Caco-2 (cell line): ENCODE measurements around the gene UQCRH. TPM values are rescaled to one million over a fixed set of nuclear protein-coding genes. Genes with fewer than 3 reads are reported as not detected.
A peak's percentile ranks its signal among the peaks of the same experiment; 100 is the strongest.

ENCODE experiments used
- BruUV-seq: library from RNA; stranded (reverse); fragments of 400-500 nt; replicated peaks from 2 replicates; lab custom pipeline; 2021; lab: Mats Ljungman, UMichigan
- CTCF ChIA-PET: fragments of 300-600 bp; sonication (Branson Sonifier 250); formaldehyde crosslinking; loops from one replicate; lab custom pipeline; 2022; ENCODE audit warnings: antibody characterized with exemption; lab: Charles Lee
- POLR2A ChIA-PET: fragments of 300-600 bp; sonication (Branson Sonifier 250); formaldehyde crosslinking; loops from one replicate; lab custom pipeline; 2022; ENCODE audit warnings: antibody characterized with exemption; lab: Charles Lee
- DNase-seq, 2 experiments: peaks; one replicate each; pipeline versions ENCODE4 v3.0.0 to v3.0.0-alpha.2; 2020 to 2022
- H3K27me3 ChIP-seq: replicated peaks from 2 replicates; pipeline ENCODE4 v1.6.0; 2011; ENCODE audit warnings: low read length; ENCODE audit not compliant: control insufficient read depth, insufficient read depth
- H3K36me3 ChIP-seq: 2 replicates; pipeline ENCODE4 v1.5.1; 2011; ENCODE audit warnings: low read length; ENCODE audit not compliant: control insufficient read depth, insufficient read depth
- H3K4me1 ChIP-seq: fragments of 250-450 bp; sonication (Bioruptor Pico); 2 replicates; pipeline ENCODE4 v1.5.1; 2020; ENCODE audit warnings: mild to moderate bottlenecking
- H3K4me3 ChIP-seq: 2 replicates; pipeline ENCODE4 v1.5.1; 2011; ENCODE audit warnings: low read depth, mild to moderate bottlenecking, control low read depth, low read length
- H3K9me3 ChIP-seq: fragments of 250-450 bp; sonication (Bioruptor Pico); 2 replicates; pipeline ENCODE4 v1.5.1; 2020; ENCODE audit warnings: mild to moderate bottlenecking, moderate library complexity
- H3K27ac Mint-ChIP-seq: one replicate; pipeline ENCODE4 v1.8.0; 2022; ENCODE audit warnings: mixed read lengths; ENCODE audit not compliant: unreplicated experiment
- H3K27me3 Mint-ChIP-seq: one replicate; pipeline ENCODE4 v1.8.0; 2022; ENCODE audit warnings: mixed read lengths; ENCODE audit not compliant: insufficient read depth, unreplicated experiment
- H3K36me3 Mint-ChIP-seq: one replicate; pipeline ENCODE4 v1.8.0; 2022; ENCODE audit warnings: mild to moderate bottlenecking, mixed read lengths; ENCODE audit not compliant: insufficient read depth, unreplicated experiment
- H3K4me1 Mint-ChIP-seq: one replicate; pipeline ENCODE4 v1.8.0; 2022; ENCODE audit warnings: low read depth, mixed read lengths; ENCODE audit not compliant: unreplicated experiment
- H3K4me3 Mint-ChIP-seq: one replicate; pipeline ENCODE4 v1.8.0; 2022; ENCODE audit warnings: mild to moderate bottlenecking, moderate library complexity, mixed read lengths; ENCODE audit not compliant: unreplicated experiment
- H3K9me3 Mint-ChIP-seq: one replicate; pipeline ENCODE4 v1.8.0; 2022; ENCODE audit warnings: mixed read lengths; ENCODE audit not compliant: unreplicated experiment
- intact Hi-C: fragments of 100-400 bp; cut with micrococcal nuclease; formaldehyde crosslinking; loops from one replicate; pipeline ENCODE4 v1.10.0; 2022; ENCODE audit not compliant: unreplicated experiment
- total RNA-seq: library from RNA; stranded (reverse); gene quantifications from 2 replicates; pipeline ENCODE4 v1.2.3, GENCODE V29; 2022
- TF ChIP-seq, protein P1 (sequence below), 2 experiments: fragments of 200-600 bp in 1 of 2; IDR thresholded peaks; 1 replicate in 1 of 2; 2 replicates in 1 of 2; pipeline versions ENCODE4 v1.5.1 to v1.8.0; 2011 to 2022; ENCODE audit warnings: antibody characterized with exemption in 1 of 2, control low read depth in 1 of 2, inconsistent platforms in 1 of 2, low read depth in 1 of 2, low read length in 1 of 2, mild to moderate bottlenecking in 1 of 2, moderate library complexity in 1 of 2; ENCODE audit not compliant: insufficient read depth in 1 of 2, severe bottlenecking in 1 of 2, unreplicated experiment in 1 of 2

Gene UQCRH
- total RNA-seq, 1 experiment from 2014 or later, result 277 TPM

DNA sequence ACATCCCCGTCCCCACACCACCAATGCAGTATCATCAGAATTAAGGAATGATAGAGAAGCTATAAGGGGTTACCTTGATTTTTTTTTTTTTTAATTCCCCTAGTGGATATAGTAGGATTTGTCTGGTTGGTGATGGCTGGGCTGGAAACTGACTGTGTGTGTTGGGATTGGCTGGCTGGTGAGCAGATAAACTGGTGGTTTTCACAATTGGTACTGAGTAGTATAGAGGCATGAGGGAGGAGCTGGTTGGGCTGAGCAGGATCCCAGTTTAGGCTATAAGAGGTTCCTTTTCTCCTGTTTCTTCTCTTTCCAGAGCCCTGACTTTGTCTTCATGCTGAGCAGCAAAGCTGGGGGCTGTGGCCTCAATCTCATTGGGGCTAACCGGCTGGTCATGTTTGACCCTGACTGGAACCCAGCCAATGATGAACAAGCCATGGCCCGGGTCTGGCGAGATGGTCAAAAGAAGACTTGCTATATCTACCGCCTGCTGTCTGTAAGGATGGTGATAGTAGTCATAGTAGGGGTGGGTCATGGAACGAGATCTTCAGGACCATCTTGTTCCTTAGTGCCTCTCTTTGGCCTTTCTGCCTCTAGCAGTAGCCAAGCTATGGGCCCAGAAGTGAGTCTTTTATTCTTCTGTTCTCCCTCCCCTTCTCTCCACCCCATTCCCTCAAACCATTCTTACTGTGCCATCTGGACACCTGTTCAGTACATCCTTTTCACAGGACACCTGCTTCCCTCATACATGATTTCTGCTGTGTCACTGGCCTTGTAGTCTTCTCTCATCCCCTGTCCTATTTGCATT, 29.1 kb upstream of the UQCRH start:
- Histone ChIP-seq H3K27me3 (no peaks in the 10 kb centered on the region), H3K4me3 (no peak overlapping the region), H3K36me3 (0 out of 2 replicates have a peak, but pooled peaks cover 1% of the 10 kb centered on the region), H3K9me3 (no peaks in the 10 kb centered on the region), H3K4me1 (no peaks in the 10 kb centered on the region)
- BruUV-seq, result no TSS peak
- H3K36me3 Mint-ChIP-seq, result peaks cover 82% of the 10 kb centered on the region
- ChIA-PET CTCF (no interaction called here), POLR2A (no interaction called here)
- no peak overlapping the region for H3K4me3 Mint-ChIP-seq
- DNase-seq, result no peak
- no peak overlapping the region for H3K27ac Mint-ChIP-seq
- H3K4me1 Mint-ChIP-seq, result no peaks in the 10 kb centered on the region
- H3K27me3 Mint-ChIP-seq, result no peaks in the 10 kb centered on the region
- intact Hi-C loops, result no loop called here
- no peaks in the 10 kb centered on the region for H3K9me3 Mint-ChIP-seq
- TF ChIP-seq, protein P1, sequence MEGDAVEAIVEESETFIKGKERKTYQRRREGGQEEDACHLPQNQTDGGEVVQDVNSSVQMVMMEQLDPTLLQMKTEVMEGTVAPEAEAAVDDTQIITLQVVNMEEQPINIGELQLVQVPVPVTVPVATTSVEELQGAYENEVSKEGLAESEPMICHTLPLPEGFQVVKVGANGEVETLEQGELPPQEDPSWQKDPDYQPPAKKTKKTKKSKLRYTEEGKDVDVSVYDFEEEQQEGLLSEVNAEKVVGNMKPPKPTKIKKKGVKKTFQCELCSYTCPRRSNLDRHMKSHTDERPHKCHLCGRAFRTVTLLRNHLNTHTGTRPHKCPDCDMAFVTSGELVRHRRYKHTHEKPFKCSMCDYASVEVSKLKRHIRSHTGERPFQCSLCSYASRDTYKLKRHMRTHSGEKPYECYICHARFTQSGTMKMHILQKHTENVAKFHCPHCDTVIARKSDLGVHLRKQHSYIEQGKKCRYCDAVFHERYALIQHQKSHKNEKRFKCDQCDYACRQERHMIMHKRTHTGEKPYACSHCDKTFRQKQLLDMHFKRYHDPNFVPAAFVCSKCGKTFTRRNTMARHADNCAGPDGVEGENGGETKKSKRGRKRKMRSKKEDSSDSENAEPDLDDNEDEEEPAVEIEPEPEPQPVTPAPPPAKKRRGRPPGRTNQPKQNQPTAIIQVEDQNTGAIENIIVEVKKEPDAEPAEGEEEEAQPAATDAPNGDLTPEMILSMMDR (IDR thresholded peaks at IDR 0.05; ENCODE audit: insufficient read depth in 1 of 2, low read depth in 1 of 2, low read length in 1 of 2, severe bottlenecking in 1 of 2, unreplicated experiment in 1 of 2), result no peak

DNA sequence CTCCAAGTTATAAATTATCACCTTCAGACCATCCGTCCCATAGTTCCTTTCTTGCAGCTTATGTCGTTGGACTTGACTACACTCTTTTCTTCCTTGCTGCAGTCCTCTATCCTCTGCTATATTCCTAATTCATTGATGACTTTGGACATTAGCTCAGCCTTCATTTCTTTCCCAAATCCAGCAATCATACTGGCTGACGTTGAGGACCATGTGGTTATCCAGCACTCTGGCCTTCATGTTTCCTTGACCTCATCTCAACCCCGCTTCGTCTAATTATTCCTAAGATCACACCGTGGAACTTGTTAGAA, 28.5 kb upstream of the UQCRH start:
- no peaks in the 10 kb centered on the region for H3K4me1 Mint-ChIP-seq
- H3K9me3 Mint-ChIP-seq, result no peaks in the 10 kb centered on the region
- 0 out of 2 replicates have a peak, but pooled peaks cover 1% of the 10 kb centered on the region for H3K36me3 ChIP-seq
- H3K4me1 ChIP-seq, result no peaks in the 10 kb centered on the region
- TF ChIP-seq, protein P1 (IDR thresholded peaks at IDR 0.05; ENCODE audit: insufficient read depth in 1 of 2, low read depth in 1 of 2, low read length in 1 of 2, severe bottlenecking in 1 of 2, unreplicated experiment in 1 of 2), result no peak
- no peak for DNase-seq
- no peak overlapping the region for H3K27ac Mint-ChIP-seq
- H3K4me3 ChIP-seq, result no peak overlapping the region
- H3K27me3 Mint-ChIP-seq, result no peaks in the 10 kb centered on the region
- peaks cover 85% of the 10 kb centered on the region for H3K36me3 Mint-ChIP-seq
- H3K9me3 ChIP-seq, result no peaks in the 10 kb centered on the region
- POLR2A ChIA-PET, result interaction anchor here (0.7 kb wide), 1 partner anchor 8 kb away, joined by 6 read pairs; no protein-coding TSS in a partner anchor
- BruUV-seq, result no TSS peak
- intact Hi-C loops, result no loop called here
- H3K4me3 Mint-ChIP-seq, result no peak overlapping the region
- CTCF ChIA-PET, result no interaction called here
- no peaks in the 10 kb centered on the region for H3K27me3 ChIP-seq

DNA sequence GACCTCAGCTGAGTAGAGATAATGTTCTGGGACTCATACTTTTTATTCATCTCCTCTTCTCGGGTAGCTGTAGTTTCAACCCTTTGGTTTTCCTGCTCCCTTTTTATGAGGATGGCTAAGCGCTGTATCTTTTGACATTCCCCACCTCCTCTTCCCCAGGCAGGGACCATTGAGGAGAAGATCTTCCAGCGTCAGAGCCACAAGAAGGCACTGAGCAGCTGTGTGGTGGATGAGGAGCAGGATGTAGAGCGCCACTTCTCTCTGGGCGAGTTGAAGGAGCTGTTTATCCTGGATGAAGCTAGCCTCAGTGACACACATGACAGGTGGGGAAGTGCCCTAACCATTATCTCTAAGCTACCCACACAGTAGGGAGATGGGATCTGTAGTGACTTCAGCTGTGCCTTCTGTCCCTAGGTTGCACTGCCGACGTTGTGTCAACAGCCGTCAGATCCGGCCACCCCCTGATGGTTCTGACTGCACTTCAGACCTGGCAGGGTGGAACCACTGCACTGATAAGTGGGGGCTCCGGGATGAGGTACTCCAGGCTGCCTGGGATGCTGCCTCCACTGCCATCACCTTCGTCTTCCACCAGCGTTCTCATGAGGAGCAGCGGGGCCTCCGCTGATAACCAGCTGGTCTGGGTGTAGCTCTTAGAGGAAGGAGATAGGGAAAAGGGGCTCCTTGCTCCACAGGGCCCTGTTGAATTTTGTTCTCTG, 25.7 kb upstream of the UQCRH start:
- H3K4me3 ChIP-seq, result no peak overlapping the region
- BruUV-seq, result TSS peak; percentile 18
- Mint-ChIP-seq H3K9me3 (no peaks in the 10 kb centered on the region), H3K4me1 (peaks cover 1% of the 10 kb centered on the region), H3K27me3 (no peaks in the 10 kb centered on the region), H3K36me3 (peaks cover 98% of the 10 kb centered on the region), H3K4me3 (no peak overlapping the region), H3K27ac (no peak overlapping the region)
- TF ChIP-seq, protein P1 (IDR thresholded peaks at IDR 0.05; ENCODE audit: insufficient read depth in 1 of 2, low read depth in 1 of 2, low read length in 1 of 2, severe bottlenecking in 1 of 2, unreplicated experiment in 1 of 2), result no peak
- ChIA-PET CTCF (no interaction called here), POLR2A (no interaction called here)
- intact Hi-C loops, result no loop called here
- peaks cover 1% of the 10 kb centered on the region; the same call in 1 of the 2 replicates for H3K36me3 ChIP-seq
- no peaks in the 10 kb centered on the region for H3K9me3 ChIP-seq
- no peak for DNase-seq
- H3K27me3 ChIP-seq, result no peaks in the 10 kb centered on the region
- H3K4me1 ChIP-seq, result no peaks in the 10 kb centered on the region
